NCI-H1105 treated with DMSO at 0.1 percent for 48 hours (cell line): ENCODE results near the gene SLC6A12.
A peak's percentile ranks its signal among the peaks of the same experiment; 100 is the strongest.

ENCODE experiments used
- DNase-seq: peaks from one replicate; lab custom pipeline; 2025; lab: John Stamatoyannopoulos, UW

Gene SLC6A12

DNA sequence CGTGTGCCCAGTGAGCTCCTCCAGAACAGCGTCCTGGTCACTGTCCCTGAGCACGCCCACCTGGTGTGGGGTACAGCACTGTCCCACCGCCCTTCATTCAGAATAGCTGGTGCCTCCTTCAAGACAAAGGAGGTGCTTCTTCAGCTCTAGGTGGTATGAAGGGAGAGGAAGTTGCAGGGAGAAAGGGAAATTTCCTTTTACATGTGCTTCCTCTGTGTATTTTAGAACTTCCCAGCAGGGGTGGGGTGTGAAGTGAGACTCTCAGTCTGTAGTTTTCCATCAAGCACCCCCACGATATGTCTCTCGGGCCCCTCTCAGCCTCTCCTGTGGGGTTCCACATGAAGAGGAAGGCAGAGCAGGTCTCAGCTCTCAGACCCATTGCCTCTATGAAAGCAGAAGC lies 1.2 kb upstream of the SLC6A12 start:
- no peak for DNase-seq

DNA sequence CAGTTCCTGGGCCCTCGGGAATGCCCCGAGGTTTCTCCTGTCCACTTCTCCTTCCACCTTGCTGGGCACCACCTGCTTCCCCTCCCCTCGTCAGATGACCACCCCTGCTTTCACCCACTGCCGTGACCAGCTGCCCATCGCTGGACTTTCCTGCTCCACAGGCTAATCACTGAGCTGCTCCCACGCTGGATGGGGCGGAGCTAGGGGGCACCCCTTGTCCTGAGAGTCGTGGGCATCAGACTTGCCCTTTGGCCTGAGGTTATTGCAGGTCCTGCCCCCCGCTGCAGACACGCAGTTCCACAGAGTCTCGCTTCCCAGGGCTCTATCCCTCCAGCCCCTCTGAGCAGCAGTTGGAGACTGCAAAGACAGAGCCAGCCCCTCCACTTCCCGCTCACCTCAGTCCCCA lies 427 bp downstream of the SLC6A12 start:
- no peak for DNase-seq

DNA sequence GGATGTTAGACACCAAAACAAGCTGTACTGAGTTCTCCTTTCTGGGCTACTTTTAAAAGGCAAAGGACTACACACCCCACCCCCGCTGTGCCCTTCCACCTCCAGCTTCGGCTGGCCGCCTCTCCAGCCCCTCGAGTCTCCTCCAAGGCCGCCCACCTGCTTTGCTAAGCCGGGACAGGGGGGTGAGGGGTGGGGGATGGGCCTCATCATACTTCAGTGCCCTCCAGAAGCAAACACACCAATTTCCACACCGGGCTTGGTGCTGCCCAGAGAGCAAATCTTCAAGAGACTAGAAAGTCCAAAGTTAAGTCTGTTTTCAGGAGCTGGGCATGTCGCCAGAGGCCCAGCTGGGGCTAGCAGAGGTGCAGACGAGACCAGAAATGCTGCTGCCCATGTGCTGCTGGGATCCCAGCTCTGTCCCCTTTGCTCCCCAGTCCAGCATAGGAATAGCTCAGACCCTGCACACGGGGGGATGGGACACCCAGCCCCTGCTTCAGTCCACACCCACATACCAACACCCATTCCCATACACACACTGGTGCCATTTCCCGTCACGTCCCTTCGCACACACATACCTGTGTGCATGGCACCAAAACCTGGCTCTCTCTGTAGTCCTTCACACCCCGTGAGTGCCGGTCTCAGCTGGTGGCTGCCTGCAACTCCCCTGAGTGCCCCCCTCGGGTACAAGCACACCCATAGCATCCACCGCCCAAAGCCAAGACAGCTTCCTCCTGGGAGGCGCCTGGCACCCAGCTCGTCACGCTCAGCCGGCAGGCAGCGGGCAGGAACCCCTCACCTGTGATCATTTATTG lies 1.0 kb downstream of the SLC6A12 start:
- no peak for DNase-seq

DNA sequence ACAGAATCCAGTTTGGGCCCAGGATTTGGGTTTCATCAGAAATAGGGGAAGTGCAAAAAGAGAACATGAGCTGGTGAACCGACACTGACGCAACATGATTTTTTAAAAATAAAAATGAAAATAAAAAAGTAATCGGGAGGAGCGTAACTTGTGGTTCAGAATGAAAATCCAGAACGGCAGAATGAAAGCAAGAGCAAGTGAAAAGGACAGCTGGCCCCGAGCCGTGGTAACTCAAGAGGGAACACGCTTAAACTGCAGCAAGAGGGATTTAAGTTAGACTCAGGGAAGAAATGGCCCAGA lies 1.6 kb downstream of the SLC6A12 start:
- no peak for DNase-seq

GRCh38 chr12:211639-212414 lies 2.1 kb downstream of the SLC6A12 start:
- no peak for DNase-seq

DNA sequence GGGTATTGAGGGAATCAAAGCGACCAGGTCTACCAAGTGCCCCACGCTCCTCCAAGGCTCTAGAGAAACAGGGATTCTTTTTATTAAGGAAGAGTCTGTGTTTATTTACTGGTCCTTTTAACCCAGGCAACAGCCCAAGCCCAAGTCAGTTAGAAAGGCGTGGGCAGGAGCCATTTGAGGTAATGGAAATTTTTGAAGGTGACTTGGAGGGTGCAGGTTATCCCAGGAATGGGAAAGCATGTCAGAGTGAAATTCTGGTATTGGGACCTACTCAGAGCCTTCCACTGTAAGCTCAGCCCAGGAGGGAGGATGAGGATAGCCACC lies 2.9 kb downstream of the SLC6A12 start:
- DNase-seq = no peak

DNA sequence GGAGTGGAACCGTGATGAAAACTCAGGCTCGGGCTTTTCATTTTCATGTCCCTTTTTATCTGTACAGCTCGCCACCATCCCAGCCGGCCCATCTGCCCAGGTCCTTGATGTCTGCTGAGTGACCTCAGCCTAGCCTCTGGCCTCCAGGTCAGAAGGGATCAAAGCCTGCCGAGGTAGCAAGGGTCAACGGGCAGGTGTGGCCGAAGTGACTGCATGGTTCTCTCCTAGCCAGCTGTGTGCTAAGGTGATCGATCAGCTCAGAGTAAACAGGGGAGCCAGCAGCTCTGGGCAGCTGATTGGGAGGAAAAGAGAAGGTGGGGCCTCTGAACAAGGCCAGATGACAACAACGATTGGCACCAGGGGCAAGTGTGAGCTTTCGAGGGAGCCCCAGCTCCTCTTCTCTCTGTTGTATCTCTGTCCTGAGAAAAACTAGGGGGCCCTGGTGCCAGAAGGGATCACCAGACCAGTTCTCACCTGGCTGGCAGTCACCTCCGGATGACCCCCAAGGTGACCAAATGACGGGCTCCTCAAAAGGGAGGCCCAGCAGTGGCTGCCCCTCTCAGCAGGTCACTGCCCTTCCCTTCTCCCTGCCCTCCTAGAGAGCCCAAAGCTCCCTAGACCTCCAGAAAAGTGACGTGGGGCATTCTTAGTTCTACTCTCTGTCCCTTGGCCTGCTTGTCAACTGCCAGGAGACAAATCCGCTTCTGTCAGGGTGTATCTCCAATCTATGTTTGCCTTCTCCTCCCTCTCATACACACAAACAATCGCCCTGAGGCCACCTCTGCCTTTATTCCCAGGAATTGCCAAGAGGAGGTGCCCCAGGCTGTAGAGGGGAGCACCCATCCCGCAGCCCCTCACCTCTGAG lies 3.4 kb downstream of the SLC6A12 start:
- no peak for DNase-seq

GRCh38 chr12:209851-210250 lies 4.1 kb downstream of the SLC6A12 start:
- no peak for DNase-seq

DNA sequence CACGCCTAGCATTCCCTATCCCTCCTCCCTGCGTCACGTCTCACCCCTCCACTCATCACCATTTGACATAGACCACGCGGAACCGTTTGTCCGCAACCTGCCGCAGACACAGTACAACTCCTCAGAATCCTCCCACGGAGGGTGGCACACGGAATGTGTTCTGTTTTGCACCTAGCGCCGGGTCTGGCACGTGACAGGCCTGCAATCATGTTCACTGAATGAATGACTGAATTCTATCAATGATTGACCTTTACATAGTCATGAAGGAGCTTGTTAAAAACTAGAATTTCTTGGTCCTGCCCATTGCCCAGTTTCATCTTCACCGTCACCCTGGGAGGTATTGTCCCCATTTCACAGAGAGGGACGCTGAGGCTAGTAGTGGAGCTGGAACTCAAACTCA lies 4.7 kb downstream of the SLC6A12 start:
- no peak for DNase-seq

DNA sequence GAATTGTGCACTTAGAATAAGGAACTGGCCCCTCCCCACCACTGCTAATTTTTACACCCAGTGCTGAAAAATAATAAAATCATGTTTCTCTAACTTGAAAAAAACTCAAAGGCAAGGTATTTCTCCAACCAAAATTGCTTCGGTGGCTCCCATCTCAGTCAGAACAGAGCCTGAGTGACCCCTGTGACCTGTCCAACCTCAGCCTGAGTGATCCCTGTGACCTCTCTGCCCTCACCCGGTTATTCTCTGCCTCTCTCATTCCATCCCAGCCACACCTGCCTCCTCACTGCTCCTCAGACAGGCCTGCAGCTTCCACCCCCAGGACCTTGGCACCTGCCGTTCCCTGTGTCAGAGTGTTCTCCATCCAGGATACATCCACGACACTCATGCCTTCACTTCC lies 5.1 kb downstream of the SLC6A12 start:
- DNase-seq = no peak

- DNase-seq = no peak
Observed at GRCh38 chr12:207804-208203, 6.2 kb downstream of the SLC6A12 start.

DNA sequence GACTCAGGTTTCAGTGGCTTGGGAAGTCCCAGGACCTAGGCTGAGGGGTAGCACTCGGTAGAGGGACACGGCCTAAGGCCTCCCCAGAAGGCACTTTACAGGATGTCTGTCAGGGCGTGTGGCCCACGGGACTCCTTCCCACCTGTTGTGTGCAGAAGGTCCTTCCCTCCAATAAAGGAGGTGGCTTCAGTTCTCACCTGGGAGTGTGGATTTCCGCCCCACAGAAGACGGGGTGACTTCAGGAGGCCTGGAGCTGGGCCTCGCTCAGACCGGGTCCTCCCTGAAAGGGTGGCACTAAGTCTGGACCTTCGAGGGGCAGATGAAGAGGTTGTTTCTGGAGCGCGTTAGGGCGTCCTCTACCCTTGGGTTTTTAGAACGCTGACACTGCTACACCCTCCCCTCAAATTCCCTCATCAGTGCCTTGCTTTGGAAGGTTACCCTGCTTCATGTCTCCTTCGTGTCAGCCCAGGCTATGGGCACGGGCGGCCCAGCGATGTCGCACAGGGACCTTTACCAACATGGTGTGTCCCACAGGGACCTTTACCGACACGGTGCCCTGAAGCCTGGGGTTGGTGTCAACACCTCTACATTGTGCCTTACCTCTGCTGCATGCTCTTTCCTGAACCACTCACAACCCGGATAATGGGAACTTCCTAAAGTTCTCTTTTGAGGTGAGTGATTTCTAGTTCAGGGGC lies 7.1 kb downstream of the SLC6A12 start:
- no peak for DNase-seq

DNA sequence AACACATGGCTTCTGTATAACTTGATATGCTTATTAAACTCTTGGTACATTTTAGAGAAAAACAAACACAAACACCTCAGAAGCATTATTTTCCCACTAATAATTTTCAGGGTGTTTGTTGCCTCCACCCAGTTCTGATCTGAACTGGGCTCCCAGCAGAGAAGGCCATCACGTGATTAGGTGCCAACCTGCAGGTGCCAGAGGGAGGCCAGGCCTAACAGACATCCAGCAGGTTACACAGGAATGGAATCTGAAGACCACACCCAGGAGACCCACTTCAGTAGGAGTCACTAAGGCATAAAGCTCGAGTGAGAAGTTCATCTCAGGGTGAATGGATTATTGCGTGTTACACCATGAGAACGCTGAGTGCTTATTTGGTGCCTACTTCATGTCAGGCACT lies 8.9 kb downstream of the SLC6A12 start:
- DNase-seq = no peak

DNA sequence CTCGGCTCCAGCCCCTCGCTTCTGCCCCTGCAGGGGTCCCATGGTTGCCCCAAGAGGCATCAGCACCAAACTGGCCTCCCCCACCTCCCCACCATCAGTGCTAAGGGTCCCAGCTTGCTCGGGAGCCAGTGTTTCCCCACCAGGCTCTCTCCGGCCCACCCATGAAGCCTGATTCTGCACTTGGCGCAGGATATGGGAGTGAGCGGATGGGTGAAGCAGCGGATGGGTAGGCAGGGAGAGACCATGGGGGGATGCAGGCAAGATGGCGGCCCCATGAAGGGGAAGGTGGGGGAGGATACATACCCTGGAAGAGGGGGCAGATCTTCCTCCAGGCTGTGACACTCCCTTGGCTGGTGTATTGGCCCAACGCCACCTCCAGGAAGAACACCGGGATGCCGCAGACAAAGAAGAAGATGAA lies 9.7 kb downstream of the SLC6A12 start:
- DNase-seq = no peak

GRCh38 chr12:203462-204260 lies 10.3 kb downstream of the SLC6A12 start:
- DNase-seq = peak; percentile 40

DNA sequence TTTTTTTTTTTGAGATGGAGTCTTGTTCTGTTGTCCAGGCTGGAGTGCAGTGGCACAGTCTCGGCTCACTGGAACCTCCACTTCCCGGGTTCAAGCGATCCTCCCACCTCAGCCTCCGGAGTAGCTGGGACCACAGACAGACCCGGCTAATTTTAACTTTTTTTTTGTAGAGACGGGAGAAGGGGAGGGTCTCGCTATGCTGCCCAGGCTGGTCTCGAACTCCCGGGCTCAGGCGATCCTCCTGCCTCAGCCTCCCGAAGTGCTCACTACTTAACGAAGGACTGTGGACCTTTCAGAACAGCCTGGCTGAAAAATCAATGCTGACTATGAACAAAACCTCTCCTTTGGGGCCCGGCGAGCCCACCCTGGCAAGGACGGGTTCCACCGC lies 10.9 kb downstream of the SLC6A12 start:
- no peak for DNase-seq

DNA sequence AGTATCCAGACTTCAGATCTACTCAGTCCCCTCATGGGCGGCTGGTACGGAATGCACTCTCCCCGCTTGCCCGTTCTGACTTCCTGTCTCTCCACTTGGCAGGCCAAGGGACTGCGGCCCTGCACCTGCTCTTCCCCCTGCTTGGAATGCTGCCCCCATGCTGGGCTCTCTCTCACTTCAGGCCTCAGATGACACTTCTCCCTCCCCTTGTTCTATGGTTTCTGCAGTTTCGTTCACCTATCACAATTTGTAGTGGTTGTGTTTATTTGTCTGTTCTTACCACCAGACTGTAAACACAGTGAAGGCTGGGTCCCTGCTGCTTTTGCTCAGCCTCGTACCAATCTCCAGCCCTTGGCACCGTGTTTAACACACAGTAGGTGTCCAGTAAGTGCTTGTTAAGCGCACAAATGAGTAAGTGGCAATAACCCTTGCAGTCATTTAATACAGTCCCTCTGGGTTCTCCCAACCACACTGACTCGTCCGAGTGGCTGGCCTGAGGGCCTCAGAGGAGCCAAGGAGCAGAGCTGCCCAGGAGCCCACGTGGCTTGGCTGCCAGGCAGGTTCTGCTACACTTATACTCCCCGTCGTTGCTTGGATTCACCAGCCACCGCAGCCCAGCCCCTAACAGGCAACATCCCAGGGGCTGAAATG lies 11.8 kb downstream of the SLC6A12 start:
- peak; percentile 58 for DNase-seq

DNA sequence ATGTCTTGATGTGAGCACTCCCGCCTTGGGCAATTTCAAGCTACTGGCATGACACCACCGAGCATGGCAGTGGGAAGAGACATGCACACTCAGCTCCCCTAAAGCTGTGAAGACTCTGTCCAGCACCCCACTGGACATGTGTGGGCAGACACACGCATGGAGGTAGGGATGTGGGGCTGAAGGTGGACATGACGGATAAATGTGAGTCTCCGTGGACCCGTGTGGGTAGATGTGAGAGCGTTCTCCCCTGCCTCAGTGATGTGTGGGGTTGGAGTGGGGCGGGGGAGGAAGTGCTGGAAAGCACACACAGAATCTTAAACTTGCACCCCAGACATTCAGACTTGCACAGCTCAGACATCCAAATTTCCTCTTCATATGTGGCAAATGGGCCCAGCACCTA lies 12.6 kb downstream of the SLC6A12 start:
- DNase-seq = no peak

GRCh38 chr12:198705-199104 lies 15.3 kb downstream of the SLC6A12 start:
- DNase-seq = no peak

DNA sequence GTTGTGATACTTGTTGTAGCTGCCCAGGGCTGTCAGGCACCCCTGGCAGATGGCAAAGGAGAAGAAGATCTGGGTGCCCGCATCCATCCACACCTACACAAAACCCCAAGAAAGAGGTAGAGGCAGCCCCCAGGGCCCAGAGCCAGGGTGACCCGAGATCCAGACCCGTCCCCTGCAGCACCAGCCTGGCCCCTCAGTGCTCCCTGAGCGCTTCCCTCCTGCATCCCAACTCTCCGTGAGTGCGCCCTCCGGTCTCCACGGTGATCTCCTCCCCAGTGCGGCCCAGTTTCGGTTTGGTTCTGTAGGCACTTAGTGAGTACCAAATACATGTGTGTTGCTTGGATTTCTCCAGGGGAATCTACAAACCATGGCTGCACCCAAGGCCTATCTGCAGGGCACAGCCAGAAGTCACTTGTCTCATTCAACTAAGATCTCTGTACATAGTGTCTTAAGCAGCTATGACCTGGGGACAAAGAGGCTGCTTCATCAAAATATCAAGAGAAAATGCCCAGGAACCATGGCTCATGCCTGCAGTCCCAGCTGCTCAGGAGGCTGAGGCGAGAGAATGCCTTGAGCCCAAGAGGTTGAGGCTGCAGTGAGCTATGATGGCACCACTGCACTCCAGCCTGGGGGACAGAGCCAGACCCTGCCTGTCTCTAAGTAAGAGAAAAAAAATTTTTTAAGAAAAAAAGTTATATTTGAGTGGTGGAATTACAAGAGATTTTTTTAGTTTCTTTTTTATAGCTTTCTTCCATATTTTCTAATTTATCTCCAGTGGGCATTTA lies 15.9 kb downstream of the SLC6A12 start:
- no peak for DNase-seq
